HG03432 (cell line): ENCODE measurements around the gene CLEC11A.

Source experiments
- ATAC-seq: cut with Tn5 transposase; IDR thresholded peaks from one replicate; pipeline ENCODE4 v1.9.1; 2021; ENCODE audit warnings: mild to moderate bottlenecking, moderate library complexity; ENCODE audit not compliant: unreplicated experiment

The CLEC11A gene, protein sequence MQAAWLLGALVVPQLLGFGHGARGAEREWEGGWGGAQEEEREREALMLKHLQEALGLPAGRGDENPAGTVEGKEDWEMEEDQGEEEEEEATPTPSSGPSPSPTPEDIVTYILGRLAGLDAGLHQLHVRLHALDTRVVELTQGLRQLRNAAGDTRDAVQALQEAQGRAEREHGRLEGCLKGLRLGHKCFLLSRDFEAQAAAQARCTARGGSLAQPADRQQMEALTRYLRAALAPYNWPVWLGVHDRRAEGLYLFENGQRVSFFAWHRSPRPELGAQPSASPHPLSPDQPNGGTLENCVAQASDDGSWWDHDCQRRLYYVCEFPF

DNA sequence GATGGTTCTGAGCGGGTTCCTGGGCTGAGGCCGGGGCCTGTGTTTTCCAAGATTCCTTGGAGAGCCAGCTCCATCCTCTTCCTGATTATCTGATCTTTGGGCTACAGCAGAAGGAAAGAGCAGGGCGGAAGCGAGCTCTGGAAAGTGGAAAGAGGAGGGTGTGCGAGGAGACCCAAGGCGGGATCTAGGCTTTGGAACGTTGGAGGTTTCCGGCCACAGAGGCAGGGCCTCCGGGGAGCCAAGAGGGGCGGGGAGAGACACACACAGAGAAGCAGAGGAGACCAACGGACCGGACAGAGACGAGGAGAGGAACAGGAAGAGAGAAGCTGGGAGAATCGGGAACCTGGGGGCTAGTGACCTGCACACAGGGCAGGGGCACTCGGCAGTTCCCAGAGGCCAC, at the start of gene CLEC11A:
Gene CLEC11A (plus strand): TSS at position 296 of the 400 bp plus-strand sequence. CDS start 162 bp downstream, outside the sequence.
- ATAC-seq, result no peak

GRCh38 chr19:50676625-50677197, 46.5 kb upstream of the CLEC11A start:
- ATAC-seq, result no peak

DNA sequence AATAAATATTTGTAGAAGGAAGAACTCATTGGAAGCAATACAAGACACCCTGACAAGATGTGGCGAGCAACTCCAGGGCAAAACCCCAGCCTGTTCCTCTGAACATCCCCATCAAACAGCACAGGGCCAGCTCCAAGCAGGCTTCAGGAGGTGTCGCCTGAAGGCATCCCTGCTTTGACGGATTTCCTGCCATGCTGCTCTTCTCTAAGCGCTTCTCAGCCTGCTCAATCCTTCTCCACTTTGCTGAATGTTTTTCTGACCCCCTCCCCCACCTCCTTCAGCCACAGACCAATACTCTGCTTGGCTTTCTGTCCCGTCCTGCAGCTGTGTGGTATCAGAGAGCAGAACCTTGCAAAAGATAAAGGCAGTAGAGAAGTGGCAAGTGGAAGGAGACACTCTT, 45.5 kb upstream of the CLEC11A start:
- no peak for ATAC-seq

GRCh38 chr19:50678323-50678722, 44.8 kb upstream of the CLEC11A start:
- ATAC-seq, result no peak

DNA sequence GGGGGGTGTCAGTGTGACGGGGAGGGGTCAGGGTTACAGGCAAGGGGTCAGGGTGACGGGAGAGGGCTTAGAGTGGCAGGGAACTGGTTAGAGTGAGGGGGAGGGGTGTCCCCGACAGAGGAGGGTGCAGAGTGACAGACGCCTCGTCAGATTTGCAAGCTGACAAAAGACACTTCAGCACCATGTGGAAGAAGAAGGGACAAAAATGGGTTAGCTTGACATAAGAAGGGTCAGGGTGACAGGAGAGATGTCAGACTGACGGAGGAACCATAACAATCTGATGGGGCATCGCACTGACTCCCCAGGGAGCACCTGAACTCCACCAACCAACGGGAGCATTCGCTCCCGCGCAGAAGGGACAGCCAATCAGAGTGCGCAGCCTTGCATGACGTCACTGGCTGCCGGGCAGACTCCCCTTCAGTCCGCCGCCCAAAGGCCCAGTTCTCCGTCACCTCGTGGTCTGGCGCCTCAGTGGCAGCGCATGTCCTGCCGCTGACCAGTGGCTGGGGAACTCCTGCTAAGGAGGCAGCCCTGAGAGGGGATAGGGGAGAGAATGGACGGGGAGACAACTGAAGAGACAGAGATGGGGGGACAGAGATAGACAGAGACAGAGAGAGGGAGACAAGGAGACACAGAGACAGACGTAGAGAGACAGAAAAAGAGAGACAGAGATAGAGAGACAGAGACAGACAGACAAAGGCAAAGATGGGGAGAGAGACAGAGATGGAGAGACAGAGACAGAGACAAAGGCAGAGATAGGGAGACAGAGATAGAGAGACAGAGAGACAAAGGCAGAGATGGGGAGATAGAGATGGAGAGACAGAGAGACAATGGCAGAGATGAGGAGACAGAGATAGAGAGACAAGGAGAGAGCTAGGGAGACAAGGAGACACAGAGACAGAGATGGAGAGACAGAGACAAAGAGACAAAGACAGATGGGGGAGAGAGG, 43.7 kb upstream of the CLEC11A start:
- peak; percentile 78 for ATAC-seq

DNA sequence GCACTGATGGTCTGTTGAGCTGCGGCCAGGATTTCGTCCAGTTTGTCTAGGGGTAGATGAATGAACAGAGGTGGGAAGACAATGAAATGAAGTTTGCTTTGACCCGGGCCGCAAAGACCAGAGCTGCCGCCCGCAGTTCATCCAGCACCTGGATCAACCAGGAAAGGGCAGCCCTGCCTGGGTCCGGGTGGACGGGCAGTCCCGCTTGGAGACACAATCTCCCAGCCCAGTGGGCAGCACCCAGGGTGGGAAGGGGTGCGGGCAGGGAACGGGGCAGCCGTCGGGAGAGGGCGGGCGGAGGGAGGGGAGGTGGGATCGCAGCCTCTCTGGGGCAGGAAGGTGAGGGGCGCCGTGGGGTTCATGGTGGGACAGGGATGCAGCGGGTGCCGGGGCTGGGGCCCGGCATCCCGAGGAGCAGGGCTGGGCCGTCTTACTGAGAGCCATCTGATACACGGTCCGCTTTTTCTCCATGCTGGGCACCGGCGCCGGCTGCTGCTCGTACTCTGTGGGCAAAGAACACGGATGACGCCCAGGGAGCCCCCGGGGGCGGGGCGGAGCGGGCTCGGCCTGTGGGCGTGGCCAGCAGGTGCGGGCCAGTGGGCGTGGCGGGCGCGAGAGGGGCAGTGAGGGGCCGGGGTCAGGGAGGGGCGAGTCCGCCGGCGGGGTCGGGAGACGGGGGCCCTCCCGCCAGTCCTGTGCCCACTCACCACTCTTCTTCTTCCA, 36.7 kb upstream of the CLEC11A start:
- no peak for ATAC-seq

- ATAC-seq, result no peak
Observed at GRCh38 chr19:50688766-50689165, 34.4 kb upstream of the CLEC11A start.

DNA sequence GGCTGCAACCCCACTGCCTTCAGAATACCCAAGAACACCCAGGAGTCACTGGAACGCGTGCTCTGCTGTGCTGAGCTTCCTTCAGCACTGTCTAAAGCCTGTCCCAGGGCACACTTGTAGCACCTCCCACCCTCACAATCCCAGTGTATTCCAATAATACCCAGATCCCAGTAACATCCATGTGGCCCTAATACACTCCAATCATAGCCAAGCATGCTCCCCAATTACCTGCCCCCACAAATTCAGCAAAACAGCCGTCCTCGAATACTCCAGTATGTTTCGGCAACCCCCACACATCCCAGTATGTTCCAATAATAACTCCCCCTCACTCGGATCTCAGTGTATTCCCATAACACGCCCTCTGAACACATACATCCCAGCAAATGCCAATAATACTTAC, 32.7 kb upstream of the CLEC11A start:
- no peak for ATAC-seq

DNA sequence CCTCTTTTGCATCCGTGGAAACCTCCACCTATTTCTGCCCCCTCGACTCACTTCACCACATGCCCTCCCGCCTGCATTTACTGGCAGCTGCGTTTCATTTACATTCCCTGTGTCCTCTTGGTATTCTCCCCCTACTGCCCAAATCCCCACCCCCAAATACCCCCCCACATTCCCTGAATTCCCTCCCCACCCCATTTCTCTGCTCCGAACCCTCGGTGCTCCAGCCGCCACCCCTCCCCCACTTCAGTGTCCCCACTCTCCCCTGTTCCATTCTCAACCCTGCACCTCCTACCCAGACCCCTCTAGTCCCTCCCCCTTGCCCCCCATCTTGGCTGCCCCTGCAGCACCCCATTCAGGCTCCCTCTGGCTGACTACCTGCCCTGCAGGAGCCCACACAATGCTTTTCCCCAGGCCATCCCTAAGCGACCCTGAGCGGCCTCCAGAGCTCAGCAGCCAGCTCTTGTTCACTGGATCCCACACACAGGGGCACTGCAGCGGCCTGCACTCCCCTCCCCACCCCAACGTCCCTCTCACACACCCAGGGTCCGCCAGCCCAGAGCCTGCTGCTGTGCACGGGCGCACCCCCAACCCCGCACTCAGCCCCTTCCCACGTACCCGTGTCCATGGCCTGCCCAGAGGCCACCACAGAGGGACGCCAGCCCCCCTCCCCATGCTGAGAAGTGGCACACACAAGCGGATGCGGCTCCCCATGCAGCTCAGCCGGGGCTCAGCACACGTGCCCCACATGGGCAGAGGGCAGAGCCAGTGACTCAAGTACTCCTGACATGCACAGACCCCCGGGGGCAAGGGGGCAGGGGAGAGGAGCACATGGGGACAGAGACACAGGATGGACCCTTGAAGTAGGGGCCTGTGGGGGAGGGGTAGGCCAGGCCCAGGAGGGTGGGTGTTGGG, 29.8 kb upstream of the CLEC11A start:
- no peak for ATAC-seq

- no peak for ATAC-seq
Observed at GRCh38 chr19:50694815-50695145, 28.4 kb upstream of the CLEC11A start.

DNA sequence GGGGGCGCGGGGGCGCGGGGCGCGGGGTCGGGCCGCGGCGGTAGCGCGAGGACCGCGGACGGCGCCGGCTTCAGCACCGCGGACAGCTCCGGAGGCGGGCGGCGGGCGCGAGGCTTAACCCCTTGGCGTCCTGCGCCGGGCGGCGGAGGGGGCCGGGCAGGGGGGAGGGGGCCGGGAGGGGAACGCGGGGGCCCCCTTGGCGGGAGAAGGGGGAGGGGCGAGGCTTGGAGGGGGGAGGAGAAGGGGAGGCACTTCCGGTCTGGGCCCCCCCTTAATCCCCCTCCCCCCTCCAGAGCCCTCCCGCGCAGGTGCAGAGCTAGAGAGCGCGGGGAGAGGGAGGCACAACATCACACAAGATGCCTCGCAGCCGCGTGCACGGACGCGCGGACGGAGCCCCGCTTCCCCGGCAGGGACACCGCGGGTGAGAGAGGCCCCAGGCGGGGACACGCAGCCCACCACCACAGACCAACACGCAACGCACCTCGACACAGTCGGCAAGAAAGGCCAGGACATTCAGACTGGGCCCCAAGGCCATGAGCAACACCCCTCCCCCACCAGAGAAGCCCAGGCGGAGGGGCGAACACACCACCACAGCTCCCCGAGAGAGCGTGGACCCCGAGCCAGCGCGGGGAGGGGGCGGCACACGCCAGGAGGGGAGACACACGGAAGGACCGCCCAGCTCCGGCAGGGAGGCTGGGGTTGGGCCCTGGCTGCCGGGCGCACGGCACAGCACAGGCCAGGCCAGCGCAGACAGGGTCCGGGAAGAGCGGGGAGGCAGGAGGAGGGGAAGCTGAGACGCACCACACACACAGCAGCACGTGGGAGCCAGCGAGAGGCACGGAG, 27.7 kb upstream of the CLEC11A start:
- ATAC-seq, result no peak

DNA sequence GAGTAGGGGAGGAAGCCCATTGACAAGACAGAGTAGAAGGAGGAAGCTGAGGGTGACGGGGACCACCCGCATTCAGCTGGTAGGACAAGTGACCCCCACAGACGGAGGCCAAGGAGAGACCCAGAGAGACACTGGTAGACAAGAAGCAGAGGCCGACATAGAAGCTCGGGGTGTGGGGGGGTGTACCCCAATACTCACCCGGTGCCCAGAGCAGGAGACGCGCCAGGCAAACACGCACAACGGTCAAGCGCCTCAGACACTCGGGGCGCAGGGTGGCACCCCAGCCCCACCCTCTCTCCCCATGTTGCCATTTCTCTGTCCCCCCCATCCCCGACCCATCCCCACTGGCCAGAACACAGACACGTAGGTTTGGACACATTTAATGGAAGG, 27.1 kb upstream of the CLEC11A start:
- ATAC-seq, result no peak

DNA sequence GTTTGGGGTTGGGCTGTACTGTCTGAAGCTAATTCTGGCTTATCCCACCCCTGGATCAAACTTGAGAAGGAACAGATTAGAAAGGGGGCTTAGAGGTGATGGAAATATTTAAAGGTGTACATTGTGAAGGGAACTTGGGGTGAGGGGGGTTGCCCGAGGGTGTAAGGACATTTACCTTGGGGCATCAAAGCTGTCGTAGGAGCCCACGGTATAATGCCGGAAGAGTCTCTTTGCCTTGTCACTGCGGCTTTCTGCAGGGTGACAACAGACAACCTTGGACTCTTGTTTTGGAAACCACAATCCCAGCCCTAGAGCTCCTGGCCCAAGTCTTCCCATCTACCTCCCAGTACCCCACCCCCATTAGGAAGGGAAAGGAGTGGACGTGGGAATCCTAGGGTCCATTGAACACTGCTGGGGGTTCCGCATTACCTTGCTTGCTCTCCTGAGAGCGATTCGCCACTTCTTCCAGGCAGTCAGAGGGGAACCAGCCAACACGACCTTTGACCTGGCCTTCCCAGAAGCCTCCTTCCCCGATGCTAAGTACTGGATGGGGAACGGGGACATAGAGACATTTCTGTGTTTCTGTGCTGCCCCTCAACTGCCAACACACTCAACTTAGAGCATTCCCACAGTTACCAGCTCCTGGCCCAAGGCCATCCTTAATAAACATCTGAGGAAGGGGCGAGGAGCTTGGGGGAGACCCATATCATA, 25.6 kb upstream of the CLEC11A start:
- ATAC-seq, result no peak

DNA sequence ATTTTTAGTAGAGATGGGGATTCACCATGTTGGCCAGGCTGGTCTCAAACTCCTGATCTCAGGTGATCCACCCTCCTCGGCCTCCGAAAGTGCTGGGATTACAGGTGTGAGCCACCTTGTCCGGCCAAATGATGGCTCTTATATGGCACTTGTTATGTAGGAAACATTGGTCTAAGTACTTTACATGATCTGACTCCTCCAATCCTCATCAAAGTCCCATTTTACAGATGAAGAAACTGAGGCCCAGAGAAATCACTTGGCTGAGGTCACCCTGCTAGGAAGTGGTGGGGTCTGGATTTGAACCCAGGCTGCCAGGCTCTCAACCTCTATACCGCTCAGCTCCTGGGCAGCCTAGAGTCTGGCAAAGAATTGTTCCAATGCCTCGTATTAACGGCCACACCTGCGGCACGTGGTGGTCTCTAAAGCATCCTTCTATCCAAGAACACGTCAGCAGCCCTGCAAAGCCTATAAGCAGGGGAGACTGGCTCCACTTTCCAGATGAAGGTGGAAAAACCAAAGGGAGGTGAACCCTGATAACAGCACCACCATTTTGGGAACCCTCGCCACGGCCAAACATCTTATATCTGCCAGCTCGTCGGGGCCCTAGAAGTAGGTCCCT, 21.7 kb upstream of the CLEC11A start:
- ATAC-seq, result no peak

DNA sequence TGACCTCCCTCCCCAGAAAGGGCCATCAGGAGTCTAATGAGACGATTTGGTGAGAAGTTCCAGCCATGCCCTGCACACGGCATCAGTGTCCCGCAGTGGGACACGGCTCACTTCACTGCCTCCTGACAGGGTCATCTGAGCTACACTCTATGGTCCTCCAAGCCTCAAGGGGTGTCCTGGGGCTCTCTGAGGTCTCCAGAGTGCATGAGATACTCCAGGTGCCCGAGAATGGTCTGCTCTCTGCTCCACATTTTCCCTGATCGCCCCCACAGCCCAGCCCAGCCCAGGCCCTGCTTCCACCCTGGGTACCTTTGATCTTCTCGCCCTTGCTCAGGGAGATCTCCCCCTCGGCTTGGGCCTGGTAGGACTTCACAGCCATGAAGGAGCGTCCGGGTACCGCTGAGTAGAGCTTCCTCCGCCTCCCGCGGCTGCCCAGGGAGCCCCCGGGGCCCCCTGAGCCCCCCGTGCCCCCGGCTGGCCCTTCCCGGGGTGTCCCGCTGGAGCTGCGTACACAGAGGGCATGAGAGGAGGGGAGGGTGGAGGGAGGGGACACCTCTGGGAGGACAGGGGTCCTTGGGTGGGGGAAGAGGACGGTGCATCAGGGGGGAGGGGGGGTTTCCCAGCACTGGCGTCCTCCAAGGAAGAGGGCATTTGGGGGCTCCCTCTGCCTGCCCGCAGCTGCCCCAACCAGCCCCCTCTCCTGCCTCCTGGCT, 20.9 kb upstream of the CLEC11A start:
- ATAC-seq, result no peak

- ATAC-seq, result no peak
Observed at GRCh38 chr19:50702871-50703829, 20.0 kb upstream of the CLEC11A start.
